Thoracic aorta (tissue), 2 donors: ENCODE data around the gene COX7A2L. TPM values are rescaled to one million over a fixed set of nuclear protein-coding genes. Genes with fewer than 3 reads are reported as not detected.

Experiments used
- ATAC-seq: fragments of 150-250 bp; one replicate; pipeline ENCODE4 v1.8.0; 2017; ENCODE audit warnings: low read depth; ENCODE audit not compliant: insufficient number of reproducible peaks, low FRiP score
- DNase-seq: peaks from one replicate; pipeline ENCODE4 v3.0.0-alpha.2; 2020; ENCODE audit warnings: low spot score
- H3K27ac ChIP-seq, 2 donors: fragments of 200-600 bp; sonication (generic); 1 replicate in 1 of 2; 2 replicates in 1 of 2; pipeline ENCODE4 v1.5.1; 2016; ENCODE audit warnings: mild to moderate bottlenecking in 2 of 2, moderate library complexity in 2 of 2
- H3K27me3 ChIP-seq: fragments of 200-600 bp; sonication (generic); replicated peaks from 2 replicates; pipeline ENCODE4 v1.6.0; 2016; ENCODE audit warnings: mild to moderate bottlenecking; ENCODE audit not compliant: insufficient read depth
- H3K36me3 ChIP-seq: fragments of 200-600 bp; sonication (generic); one replicate; pipeline ENCODE4 v1.5.1; 2016
- H3K4me1 ChIP-seq, 2 donors: fragments of 200-600 bp; sonication (generic); 1 replicate in 1 of 2; 2 replicates in 1 of 2; pipeline versions ENCODE4 v1.5.1 to v1.6.0; 2016; ENCODE audit warnings: low read depth in 2 of 2, mild to moderate bottlenecking in 1 of 2; ENCODE audit not compliant: control insufficient read depth in 1 of 2
- H3K4me3 ChIP-seq: fragments of 200-600 bp; sonication (generic); 2 replicates; pipeline ENCODE4 v1.5.1; 2016; ENCODE audit warnings: mild to moderate bottlenecking
- H3K9me3 ChIP-seq: fragments of 200-600 bp; sonication (generic); 2 replicates; pipeline ENCODE4 v1.5.1; 2016
- CTCF ChIP-seq: fragments of 200-600 bp; sonication (generic); IDR thresholded peaks from one replicate; pipeline ENCODE4 v1.5.1; 2019; ENCODE audit warnings: antibody characterized with exemption
- total RNA-seq, 2 donors: library from RNA; depleted of rRNA; stranded (reverse); fragments of >200 nt; gene quantifications; one replicate each; pipeline versions ENCODE4 v1.1.0 to v1.2.3, GENCODE V29; 2016

COX7A2L gene
- total RNA-seq, 2 donors from 2014 or later: 107 to 114 TPM

- Histone ChIP-seq H3K4me3 (no peak overlapping the region), H3K9me3 (no peaks in the 10 kb centered on the region), H3K4me1 (no peaks in the 10 kb centered on the region), H3K36me3 (no peaks in the 10 kb centered on the region), H3K27me3 (no peaks in the 10 kb centered on the region), H3K27ac (no peak overlapping the region)
- no peak for TF ChIP-seq CTCF
- ATAC-seq (no peak), DNase-seq (no peak)
These were observed 10.8 kb upstream of the COX7A2L start for GRCh38 chr2:42371611-42372473.

GRCh38 chr2:42369532-42370229 lies 8.7 kb upstream of the COX7A2L start:
- Histone ChIP-seq H3K9me3 (no peaks in the 10 kb centered on the region), H3K27ac (no peak overlapping the region), H3K4me3 (no peak overlapping the region)

GRCh38 chr2:42368817-42369531 lies 8.0 kb upstream of the COX7A2L start:
- Histone ChIP-seq H3K4me3 (no peak overlapping the region), H3K27me3 (no peaks in the 10 kb centered on the region), H3K9me3 (no peaks in the 10 kb centered on the region), H3K36me3 (no peaks in the 10 kb centered on the region), H3K27ac (no peak overlapping the region), H3K4me1 (no peaks in the 10 kb centered on the region)
- DNase-seq (no peak), ATAC-seq (no peak)
- no peak for TF ChIP-seq CTCF

More at GRCh38 chr2:42369532-42370229, 8.7 kb upstream of the COX7A2L start:
- DNase-seq (no peak), ATAC-seq (no peak)
- no peak for TF ChIP-seq CTCF
- H3K4me1 ChIP-seq: no peaks in the 10 kb centered on the region
- no peaks in the 10 kb centered on the region for H3K27me3 ChIP-seq
- H3K36me3 ChIP-seq: no peaks in the 10 kb centered on the region

GRCh38 chr2:42367835-42368234 lies 6.8 kb upstream of the COX7A2L start:
- Histone ChIP-seq H3K27ac (no peak overlapping the region), H3K4me1 (no peaks in the 10 kb centered on the region), H3K9me3 (no peaks in the 10 kb centered on the region), H3K36me3 (no peaks in the 10 kb centered on the region), H3K4me3 (no peak overlapping the region), H3K27me3 (no peaks in the 10 kb centered on the region)
- no peak for TF ChIP-seq CTCF
- ATAC-seq (no peak), DNase-seq (no peak)

GRCh38 chr2:42366411-42366810 lies 5.4 kb upstream of the COX7A2L start:
- Histone ChIP-seq H3K36me3 (no peaks in the 10 kb centered on the region), H3K9me3 (no peaks in the 10 kb centered on the region), H3K4me3 (no peak overlapping the region), H3K4me1 (peaks cover 0 to 7% of the 10 kb centered on the region in 2 donors), H3K27ac (no peak overlapping the region), H3K27me3 (no peaks in the 10 kb centered on the region)
- no peak for TF ChIP-seq CTCF
- ATAC-seq (no peak), DNase-seq (no peak)
